ENCODE measurements around the gene ANO7.

GRCh38 chr2:241225983-241226382 is 37.5 kb downstream of the ANO7 start:
- TF ChIP-seq POLR2AphosphoS5 (IDR thresholded peaks at IDR 0.05; ENCODE audit: low read depth, low read length) (no peak), EZH2 (IDR thresholded peaks at IDR 0.05; ENCODE audit: low read depth, low read length, severe bottlenecking) (no peak), JUN (IDR thresholded peaks at IDR 0.05; ENCODE audit: low read depth, low read length) (no peak), EGR1 (IDR thresholded peaks at IDR 0.05; ENCODE audit: borderline replicate concordance, low read depth, low read length) (no peak), EP300 (IDR thresholded peaks at IDR 0.05; ENCODE audit: borderline replicate concordance in 1 of 2, low read depth in 2 of 2, low read length in 2 of 2) (no peak), CTCF (IDR thresholded peaks at IDR 0.05; ENCODE audit: control extremely low read depth in 1 of 3, insufficient read depth in 1 of 3, low read depth in 1 of 3, low read length in 3 of 3) (no peak), HDAC2 (IDR thresholded peaks at IDR 0.05; ENCODE audit: borderline replicate concordance in 1 of 2, low read depth in 2 of 2, low read length in 2 of 2) (no peak), BRCA1 (IDR thresholded peaks at IDR 0.05; ENCODE audit: low read depth, low read length) (no peak), POLR2A (IDR thresholded peaks at IDR 0.05; ENCODE audit: control extremely low read depth in 1 of 2, low read depth in 2 of 2, low read length in 2 of 2) (peak in 1 of 2 experiments; percentile 25; a peak in 1 of 3 replicates), SP4 (IDR thresholded peaks at IDR 0.05; ENCODE audit: low read length) (no peak), MAX (IDR thresholded peaks at IDR 0.05) (no peak), SIN3A (conservative IDR thresholded peaks at IDR 0.05 in 1 of 2, IDR thresholded peaks at IDR 0.05 in 1 of 2; ENCODE audit: low read depth in 1 of 2, low read length in 2 of 2) (no peak), RAD21 (IDR thresholded peaks at IDR 0.05 in 1 of 2, conservative IDR thresholded peaks at IDR 0.05 in 1 of 2; ENCODE audit: low read depth in 2 of 2, low read length in 2 of 2) (no peak), BACH1 (IDR thresholded peaks at IDR 0.05; ENCODE audit: low read length) (no peak)
